Right renal cortex interstitium (tissue), 3 donors: ENCODE measurements around the gene FNIP1. TPM values are rescaled to one million over a fixed set of nuclear protein-coding genes. Genes with fewer than 3 reads are reported as not detected.
"Not testable (repeated sequence)": the region's sequence is repeated elsewhere in the genome, so short reads cannot be mapped to it uniquely, and the experiment has no call there.

Experiments
- DNase-seq, 3 donors: peaks; one replicate each; pipeline ENCODE4 v3.0.0-alpha.2; 2013; ENCODE audit warnings: low read depth in 3 of 3, low spot score in 2 of 3
- polyA plus RNA-seq, 3 donors: library from polyadenylated mRNA; unstranded; fragments of 120-200 nt; gene quantifications; one replicate each; pipeline ENCODE4 v1.2.1, GENCODE V29; 2013; ENCODE audit not compliant: insufficient read length in 3 of 3

The FNIP1 gene
- polyA plus RNA-seq, 3 donors: 14.7 to 15.7 (median 15.1) TPM

DNA sequence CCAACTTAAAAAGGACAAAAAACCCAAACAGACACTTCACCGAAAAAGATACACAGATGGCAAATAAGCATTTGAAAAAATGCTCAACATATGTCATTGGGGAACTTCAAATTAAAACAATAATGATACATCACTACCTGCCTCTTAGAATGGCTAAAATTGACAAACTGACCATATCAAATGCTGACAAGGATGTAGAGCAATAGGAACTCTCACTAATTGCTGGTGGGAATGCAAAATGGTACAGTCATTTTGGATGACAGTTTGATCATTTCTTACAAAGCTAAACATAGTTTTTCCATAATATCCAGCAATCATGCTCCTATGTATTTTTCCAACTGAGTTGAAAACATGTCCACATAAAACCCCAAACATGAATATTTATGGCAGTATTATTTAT, 102.9 kb downstream of the FNIP1 start:
- DNase-seq: no peak

DNA sequence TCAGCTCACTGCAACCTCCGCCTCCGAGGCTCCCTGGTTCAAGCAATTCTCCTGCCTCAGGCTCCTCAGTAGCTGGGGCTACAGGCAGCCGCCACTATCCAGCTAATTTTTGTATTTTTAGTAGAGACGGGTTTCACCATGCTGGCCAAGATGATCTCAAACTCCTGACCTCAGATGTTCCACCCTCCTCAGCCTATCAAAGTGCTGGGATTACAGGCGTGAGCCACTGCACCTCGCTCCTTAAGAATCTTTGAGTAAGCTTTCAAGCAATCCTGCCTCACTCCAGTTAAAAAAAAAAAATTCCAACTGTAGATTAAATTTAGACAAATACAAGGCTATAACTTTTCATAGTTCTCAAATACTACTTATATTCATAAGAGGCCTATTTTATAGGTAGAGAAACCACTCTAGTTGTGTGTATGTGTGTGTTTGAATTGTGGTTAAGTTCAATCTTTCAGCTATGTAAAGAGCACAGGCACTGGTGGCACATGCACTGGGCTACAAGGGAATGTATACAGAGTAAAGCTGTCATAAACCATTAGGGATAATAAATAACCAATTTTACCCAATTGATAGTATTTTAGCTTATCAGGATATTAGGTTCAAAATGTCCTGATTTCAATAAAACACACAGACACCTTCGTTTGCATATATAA, 111.2 kb downstream of the FNIP1 start:
- no peak for DNase-seq

DNA sequence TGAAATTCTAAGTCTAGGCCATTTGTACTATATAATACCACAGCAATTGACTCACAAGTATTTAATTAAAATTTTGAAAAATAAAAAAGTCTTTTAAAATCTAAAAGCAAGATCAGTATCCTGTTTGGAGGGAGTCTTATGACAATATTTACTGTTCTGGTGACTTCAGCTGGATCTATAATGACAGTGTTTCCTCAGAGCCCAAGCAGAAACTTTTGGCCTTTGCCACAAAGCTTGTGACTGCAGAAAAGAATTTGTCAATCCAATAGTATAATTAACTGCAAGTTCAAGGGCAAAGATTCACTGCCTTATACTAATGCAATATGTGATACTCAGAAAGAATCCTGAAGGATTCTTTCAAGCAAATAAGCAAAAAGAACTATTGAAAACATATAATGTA, 112.2 kb downstream of the FNIP1 start:
- DNase-seq: no peak

DNA sequence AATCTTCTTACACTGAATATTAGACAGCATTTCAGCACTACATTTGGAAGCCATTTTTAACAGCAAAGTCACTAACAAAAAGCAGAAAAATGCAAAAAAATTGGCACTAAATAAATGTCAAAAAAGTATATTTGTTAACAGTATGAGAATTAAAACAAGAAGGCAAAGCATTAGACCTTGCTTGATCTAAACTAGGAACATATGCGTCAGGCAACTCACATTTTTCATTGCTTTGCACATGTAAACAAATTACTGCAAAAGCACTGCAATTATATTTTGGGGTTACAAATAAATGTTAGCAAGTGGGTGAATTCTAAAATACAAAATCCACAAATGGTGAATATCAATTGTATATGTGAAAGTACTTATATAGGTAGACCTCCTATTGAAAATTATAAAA, 112.8 kb downstream of the FNIP1 start:
- DNase-seq: no peak

DNA sequence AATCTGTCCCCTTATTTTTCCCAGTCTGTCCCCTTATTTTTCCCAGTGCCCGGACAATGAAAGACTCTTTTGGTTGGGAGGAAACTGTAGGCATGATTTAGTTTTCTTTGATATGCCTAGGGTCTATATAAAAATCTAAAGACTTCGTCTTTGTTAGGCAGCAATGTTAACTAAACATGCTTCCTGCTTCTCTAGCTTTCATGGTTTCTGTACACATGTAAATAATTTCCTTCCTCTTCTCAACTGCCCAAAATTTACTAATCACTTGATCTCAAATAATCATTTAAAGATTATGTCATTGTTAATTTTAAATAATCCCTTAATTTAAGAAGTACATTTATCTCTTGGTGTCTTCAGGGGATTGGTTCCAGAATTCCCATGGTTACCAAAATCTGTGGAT, 114.0 kb downstream of the FNIP1 start:
- no peak for DNase-seq

DNA sequence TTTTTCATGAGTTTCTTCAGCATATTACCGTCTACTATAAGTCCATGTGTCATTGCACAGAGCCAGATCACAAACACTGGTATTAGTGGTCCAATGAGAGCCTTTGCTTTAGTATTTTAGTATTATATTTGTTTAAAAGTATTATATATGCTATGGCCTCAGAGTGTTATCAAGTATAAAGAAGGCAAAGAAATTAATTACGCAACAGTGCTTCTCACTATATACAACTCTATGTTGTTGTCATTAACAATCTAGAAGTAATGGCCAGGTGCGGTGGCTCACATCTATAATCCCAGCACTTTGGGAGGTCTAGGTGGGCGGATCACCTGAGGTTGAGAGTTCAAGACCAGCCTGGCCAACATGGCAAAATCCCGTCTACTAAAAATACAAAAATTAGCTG, 114.6 kb downstream of the FNIP1 start:
- no peak for DNase-seq

DNA sequence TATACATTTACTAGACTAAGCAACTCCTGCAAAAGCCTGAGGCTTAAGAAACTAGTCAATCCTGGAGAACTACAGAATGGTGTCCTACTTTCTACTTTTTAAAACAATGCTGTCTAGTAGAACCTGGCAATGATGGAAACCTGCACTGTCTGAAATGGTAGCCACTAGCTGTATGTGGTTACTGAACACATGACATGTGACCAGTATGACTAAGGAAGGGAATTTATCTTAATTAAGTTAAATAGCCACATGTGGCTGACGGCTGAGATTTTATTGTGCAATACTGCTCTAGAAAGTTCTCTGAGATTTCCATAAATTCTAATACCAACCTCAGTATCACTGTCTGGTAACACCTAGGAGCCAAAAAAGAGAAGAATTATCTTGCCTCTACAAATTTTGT, 116.9 kb downstream of the FNIP1 start:
- DNase-seq: no peak

DNA sequence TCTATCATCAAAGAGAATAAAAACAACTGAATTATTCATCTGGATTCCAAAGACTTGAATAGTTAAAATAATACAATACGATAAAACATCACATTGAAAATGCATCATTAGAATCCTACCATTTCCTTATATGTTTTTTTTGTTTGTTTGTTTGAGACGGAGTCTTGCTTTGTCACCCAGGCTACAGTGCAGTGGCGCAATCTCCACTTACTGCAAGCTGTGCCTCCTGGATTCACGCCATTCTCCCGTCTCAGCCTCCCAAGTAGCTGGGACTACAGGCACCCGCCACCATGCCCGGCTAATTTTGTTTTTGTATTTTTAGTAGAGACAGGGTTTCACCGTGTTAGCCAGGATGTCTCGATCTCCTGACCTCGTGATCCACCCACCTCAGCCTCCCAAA, 118.5 kb downstream of the FNIP1 start:
- DNase-seq: not testable (repeated sequence)

DNA sequence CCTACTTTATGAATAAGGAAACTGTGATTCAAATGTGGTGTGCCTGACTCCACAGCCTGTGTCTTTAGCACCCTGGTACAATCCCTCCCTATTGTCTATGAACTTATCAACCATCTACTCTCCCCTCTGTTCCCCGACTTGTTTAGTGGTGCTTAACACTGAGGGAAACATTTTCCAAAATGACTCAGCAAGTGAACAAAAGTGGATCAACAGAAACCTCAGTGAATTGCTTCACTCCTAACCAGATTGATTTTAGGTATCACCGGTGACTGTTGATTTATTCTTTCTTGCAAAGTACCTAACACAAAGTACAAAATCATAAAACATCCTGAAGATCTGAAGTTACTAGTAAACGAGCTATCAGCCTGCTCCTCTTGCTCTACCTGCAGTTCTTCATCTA, 119.7 kb downstream of the FNIP1 start:
- DNase-seq: no peak

DNA sequence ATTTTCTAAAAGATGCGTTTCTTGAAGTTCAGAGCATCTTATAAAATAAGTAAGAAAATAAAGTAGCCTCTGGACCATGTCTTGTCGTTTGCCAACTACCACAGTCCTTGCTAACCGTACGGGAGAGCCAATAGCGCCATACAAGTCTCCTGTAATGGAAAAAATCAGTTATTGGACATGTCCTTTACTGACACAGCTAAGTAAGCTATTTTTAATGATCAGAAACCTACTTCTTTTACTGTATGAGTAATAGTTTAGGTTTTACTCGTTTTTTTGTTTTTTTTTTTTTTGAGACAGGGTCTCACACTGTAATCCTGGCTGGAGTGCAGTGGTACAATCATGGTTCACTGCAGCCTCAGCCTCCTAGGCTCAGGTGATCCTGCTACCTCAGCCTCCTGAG, 124.0 kb downstream of the FNIP1 start:
- no peak for DNase-seq

DNA sequence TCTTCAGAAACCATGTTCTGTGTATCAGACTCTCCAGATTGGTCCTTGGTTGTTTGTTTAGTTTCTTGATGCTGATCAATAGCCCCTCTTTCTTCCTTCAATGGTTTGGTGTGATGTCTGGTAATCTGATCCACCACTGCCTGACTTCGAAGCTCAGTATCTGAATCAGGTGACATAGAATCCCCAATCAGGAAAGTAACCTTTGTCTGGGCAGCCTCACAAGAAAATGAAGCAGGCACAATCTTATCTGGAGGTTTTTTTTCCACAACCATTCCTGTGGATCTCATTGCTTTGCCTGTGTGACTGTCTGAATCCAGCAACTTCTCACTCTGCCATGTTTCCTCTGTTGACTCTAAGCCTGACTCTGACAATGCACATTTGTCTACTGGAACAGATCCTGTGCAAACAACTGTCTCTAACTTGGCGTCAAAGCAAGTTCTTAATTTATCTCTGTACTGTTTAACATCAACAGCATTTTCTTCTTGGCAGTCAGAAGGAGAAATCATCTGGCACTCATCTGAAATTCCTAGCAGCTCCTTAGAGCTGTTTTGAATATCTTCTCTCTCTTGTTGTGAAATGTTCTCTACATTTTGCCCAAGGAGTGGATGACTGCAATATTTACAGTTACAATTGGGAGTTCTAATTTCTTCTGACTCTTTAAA, 124.7 kb downstream of the FNIP1 start:
- DNase-seq: peak; percentile 21 to 32 (median 31)

DNA sequence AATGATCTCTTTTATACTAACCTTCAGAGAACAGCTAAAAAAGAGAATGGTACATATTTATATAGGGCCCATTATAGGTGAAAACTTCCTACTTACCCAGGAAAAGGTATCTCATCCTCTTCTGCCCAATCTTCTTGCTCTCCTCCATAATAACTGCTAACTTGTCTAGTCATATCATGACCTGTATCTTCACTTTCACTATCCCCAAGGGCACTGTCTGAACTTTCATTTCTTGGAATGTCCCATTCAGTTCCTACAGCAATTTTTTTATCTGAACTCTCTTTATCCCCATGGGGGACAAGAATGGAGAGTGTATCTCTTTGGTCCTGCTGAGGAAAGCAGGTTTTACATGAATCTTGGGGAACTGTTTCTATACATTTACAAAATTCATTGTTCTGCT, 125.4 kb downstream of the FNIP1 start:
- no peak for DNase-seq

DNA sequence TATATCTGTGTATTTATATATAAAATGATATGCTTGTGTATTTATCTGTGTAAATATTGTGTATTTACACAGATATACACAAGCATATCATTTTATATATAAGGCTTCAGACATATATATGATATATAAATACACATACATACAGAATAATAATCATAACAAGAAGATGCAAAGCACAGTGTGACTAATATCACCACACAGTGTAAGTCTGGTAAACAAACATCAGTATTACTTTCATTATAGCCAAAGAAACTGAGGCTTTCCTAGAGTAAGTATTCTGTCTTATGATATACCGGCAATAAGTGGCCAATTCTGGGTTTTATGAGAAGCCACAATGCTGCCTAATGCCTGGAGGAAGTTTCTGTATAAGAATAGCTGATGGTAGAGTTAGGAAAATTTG, 131.9 kb downstream of the FNIP1 start:
- DNase-seq: no peak

DNA sequence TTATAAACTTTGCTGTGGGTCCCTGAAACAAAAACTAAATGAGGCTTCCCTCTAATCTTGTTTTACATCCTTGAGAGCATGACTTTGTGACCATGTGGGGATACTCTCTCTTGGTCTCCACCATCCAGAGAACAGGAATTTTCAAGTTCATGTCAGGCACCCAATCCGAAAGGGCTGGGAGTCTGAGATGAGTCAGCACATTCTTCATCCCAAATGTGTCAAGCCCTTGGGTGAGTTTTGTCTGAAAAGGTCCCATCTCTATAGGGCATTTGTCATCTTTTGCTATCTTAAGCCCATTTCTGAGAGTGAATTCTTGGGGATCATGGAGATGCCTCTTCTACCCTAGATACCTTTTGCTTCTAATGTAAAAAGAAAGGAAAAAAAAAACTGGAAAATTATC, 134.9 kb downstream of the FNIP1 start:
- DNase-seq: no peak

DNA sequence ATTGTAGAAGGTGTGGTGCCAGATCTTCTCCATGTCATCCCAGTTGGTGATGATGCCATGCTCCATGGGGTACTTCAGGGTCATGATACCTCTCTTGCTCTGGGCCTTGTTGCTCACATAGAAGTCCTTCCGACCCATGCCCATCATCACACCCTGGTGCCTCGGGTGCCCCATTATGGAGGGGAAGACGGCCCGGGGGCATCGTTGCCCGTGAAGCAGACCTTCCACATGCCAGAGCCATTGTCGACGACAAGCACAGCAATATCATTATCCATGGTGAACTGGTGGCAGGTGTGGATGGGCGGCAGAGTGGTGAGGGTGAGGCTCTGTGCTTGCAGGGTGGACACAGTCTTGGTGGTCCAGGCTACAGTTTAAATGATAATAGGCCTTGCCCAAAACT, 137.0 kb downstream of the FNIP1 start:
- DNase-seq: no peak

DNA sequence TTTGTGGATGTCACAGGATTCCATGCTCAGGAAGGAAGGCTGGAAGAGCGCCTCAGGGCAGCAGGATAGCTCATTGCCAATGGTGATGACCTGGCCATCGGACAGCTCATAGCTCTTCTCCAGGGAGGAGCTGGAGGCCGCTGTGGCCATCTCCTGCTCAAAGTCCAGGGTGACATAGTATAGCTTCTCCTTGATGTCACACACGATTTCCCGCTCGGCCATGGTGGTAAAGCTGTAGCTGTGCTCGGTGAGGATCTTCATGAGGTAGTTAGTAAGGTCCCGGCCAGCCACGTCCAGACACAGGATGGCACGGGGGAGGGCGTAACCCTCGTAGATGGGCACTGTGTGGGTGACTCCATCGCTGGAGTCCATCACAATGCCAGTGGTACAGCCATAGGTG, 137.5 kb downstream of the FNIP1 start:
- no peak for DNase-seq

DNA sequence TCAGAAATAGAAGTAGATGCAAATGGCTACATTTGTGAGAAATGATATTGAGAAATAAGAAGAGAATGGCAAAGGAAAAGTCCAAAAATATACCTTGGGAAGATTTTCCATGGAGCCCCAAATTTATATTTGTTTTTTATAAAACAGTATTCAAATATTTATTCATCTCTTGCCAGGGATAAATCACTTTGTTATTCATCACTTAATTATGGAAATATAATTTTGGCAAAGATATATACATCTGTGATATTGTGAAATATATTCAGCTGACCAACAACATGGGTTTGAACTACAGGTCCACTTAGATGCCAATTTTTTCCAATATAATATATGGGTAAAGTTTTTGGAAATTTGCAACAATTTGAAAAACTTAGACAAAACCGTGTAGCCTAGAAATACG, 142.0 kb downstream of the FNIP1 start:
- DNase-seq: no peak

DNA sequence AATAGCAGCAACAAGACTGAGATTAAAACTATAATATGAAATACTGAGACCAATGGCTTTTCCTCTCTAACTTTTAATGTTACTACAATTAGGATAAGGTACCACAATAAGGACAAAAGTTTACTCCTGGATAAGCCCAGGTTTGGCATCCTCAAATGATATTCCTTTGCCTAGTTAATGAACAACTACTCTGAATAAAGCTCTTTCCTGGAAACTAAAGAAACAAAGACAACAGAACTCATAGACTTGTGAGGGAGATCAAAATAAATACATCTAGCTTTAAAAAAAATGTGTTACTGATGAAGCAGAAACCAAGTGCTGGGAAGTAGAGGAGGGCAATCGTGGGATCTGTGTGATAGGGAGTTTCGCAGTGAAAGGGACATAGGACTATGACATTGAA, 142.5 kb downstream of the FNIP1 start:
- DNase-seq: no peak

DNA sequence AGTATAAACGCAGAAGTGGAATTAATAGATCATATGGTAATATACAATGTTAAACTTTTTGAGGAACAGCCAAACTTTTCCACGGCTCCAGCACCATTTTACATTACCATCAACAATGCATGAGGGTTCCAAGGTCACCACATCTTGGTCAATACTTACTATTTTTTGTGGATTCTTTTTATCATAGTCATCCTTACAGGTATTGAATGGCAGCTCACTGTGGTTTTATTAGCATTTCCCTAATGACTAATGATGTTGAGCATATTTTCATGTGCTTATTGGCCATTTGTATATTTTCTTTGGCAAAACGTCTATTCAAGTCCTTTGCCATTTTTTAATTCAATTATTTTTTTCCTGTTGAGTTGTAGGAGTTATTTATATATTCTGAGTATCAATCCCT, 147.7 kb downstream of the FNIP1 start:
- DNase-seq: no peak

DNA sequence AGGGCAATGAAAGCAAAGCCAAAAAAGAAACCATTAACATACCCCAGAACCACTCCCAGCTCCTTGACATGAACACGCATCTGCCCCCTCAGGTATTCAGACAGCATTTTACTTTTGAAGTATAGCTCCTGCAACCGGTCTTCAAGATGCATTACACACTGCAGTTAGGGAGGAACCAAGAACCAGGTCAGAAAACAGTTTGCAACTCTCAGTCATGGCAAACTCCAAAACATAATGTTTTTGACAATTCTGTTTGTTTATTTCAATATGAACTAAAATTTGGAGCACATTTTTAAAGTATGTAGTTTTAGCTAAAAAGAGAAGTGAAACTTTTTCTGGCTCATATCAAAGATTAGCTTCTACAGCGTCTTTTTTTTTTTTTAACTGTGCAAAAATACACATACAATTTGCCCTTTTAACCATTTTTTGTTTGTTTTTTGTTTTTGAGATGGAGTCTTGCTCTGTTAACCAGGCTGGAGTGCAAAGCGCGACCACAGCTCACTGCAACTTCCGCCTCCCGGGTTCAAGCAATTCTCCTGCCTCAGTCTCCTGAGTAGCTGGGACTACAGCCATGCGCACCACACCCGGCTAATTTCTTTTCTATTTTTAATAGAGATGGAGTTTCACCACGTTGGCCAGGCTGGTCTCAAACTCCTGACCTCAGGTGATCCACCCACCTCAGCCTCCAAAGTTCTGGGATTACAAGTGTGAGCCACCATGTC, 149.6 kb downstream of the FNIP1 start:
- no peak for DNase-seq

DNA sequence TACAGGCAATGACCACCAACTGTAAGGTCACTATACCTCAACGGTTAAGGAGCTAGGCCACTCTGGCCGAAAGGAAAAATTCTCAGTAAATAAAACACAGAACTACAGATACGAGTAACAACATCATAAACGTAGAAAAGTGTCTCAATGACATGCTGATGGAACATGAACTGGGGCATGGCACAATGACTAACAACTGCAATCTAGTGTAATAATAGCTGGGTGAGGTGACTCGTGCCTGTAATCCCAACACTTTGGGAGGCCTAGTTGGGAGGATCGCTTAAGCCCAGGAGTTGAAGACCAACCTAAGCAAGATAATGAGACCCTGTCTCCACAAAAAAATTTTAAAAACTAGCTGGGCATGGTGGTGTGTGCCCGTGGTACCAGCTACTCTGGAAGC, 152.0 kb downstream of the FNIP1 start:
- DNase-seq: no peak

DNA sequence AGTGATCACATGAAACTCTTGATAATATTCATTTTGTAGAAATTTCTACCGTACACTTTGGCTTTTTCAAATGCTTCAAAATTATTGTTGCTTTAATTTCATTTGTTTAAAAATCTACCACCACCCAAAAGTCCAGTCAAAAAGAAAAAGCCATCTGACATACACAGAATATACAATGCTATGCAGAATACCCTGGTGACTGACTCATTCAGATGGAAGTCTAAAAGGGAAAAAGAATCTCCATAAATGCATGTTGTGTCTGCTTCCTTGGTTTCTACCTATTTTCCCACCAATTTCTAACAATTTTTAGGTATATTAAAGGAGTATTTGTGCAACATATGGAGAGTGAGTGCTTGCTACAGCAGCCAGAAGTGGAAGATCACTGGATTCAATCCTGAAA, 152.4 kb downstream of the FNIP1 start:
- no peak for DNase-seq
